Osteoblast (primary cell): ENCODE data around the gene NFATC1. TPM values are rescaled to one million over a fixed set of nuclear protein-coding genes. Genes with fewer than 3 reads are reported as not detected.

ENCODE experiments used
- DNase-seq: peaks from one replicate; pipeline ENCODE4 v3.0.0; 2011; ENCODE audit warnings: low spot score, mixed read lengths; ENCODE audit not compliant: insufficient read length; ENCODE audit errors: missing footprints
- H2AFZ ChIP-seq: 2 replicates; pipeline ENCODE4 v1.6.0; 2011; ENCODE audit warnings: mild to moderate bottlenecking, low read length
- H3K27ac ChIP-seq: 2 replicates; pipeline ENCODE4 v1.5.1; 2011; ENCODE audit warnings: mild to moderate bottlenecking, low read depth, low read length, moderate library complexity
- H3K27me3 ChIP-seq: 2 replicates; pipeline ENCODE4 v1.6.0; 2012; ENCODE audit warnings: mild to moderate bottlenecking, control low read depth, inconsistent platforms, low read length, moderate library complexity; ENCODE audit not compliant: insufficient read depth
- H3K36me3 ChIP-seq: 2 replicates; pipeline ENCODE4 v1.5.1; 2011; ENCODE audit warnings: mild to moderate bottlenecking, low read length, control low read depth, moderate library complexity; ENCODE audit not compliant: insufficient read depth
- H3K4me1 ChIP-seq: 2 replicates; pipeline ENCODE4 v1.5.1; 2011; ENCODE audit warnings: mild to moderate bottlenecking, low read length, control low read depth, moderate library complexity; ENCODE audit not compliant: insufficient read depth
- H3K4me2 ChIP-seq: 2 replicates; pipeline ENCODE4 v1.6.0; 2011; ENCODE audit warnings: mild to moderate bottlenecking, low read length; ENCODE audit not compliant: insufficient read depth
- H3K4me3 ChIP-seq: fragments of 200-600 bp; sonication (generic); 3 replicates; pipeline ENCODE4 v1.5.1; 2012; ENCODE audit warnings: mild to moderate bottlenecking, low read length, inconsistent platforms; ENCODE audit not compliant: insufficient read depth
- H3K79me2 ChIP-seq: 2 replicates; pipeline ENCODE4 v1.6.0; 2012; ENCODE audit warnings: mild to moderate bottlenecking, low read length, control low read depth, inconsistent platforms; ENCODE audit not compliant: insufficient read depth
- H3K9me3 ChIP-seq: 2 replicates; pipeline ENCODE4 v1.5.1; 2011; ENCODE audit warnings: low read depth, low read length, control low read depth
- H4K20me1 ChIP-seq: 2 replicates; pipeline ENCODE4 v1.6.0; 2012; ENCODE audit warnings: mild to moderate bottlenecking, low read length, control low read depth; ENCODE audit not compliant: insufficient read depth
- total RNA-seq: library from RNA; depleted of rRNA; stranded (reverse); fragments of >200 nt; gene quantifications from 2 replicates; pipeline ENCODE4 v1.2.3, GENCODE V29; 2012
- TF ChIP-seq, protein P1 (sequence below): IDR thresholded peaks from 2 replicates; pipeline ENCODE4 v1.5.1; 2011; ENCODE audit warnings: mild to moderate bottlenecking, low read depth, low read length, moderate library complexity; ENCODE audit errors: extremely low read depth

NFATC1 gene
- total RNA-seq, 1 donor = 6.2 TPM

DNA sequence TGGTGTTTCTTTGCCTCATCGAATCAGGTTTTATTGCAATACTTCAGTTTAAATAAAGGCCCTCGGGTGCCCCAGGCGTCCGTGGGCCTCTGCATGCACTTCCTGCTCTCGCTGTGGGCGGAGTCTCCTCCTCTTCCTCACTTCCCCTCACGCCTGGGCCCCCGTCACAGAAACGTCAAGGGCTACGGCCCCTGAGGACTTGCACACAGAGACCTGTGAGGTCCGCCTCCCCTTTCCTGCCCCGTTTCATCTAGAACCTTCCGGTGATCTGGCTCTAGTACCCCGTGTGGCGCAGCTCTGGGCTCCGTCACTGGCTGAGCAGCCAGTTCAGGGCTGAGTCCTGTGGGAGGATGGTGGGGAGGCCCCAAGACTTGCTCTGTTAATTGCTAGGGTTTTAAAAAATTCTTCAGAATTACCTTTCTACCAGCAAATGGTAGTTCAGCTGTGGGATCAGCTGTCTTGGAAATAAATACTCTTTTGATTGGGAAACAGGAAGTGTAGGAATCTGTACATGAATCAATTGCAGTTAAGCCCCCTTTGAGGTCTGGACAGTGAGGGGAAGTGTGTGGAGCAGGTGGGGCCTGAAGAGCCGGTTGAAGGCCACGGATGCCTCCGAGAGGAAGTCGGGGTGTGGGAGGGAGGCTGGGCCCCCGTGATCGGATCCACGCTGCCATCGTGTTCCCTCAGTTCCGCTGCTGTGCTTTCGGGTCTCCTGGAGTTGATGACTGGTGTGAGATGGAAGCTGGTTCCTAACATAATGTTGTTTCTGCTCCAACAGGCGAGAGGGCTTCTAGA lies 10.2 kb downstream of the NFATC1 start:
- H3K4me2 ChIP-seq = no peak overlapping the region
- H4K20me1 ChIP-seq = peaks cover 7% of the 10 kb centered on the region
- no peaks in the 10 kb centered on the region for H3K79me2 ChIP-seq
- no peaks in the 10 kb centered on the region for H3K36me3 ChIP-seq
- no peaks in the 10 kb centered on the region for H3K4me1 ChIP-seq
- no peaks in the 10 kb centered on the region for H3K27me3 ChIP-seq
- H2AFZ ChIP-seq = no peak overlapping the region
- no peak overlapping the region for H3K4me3 ChIP-seq
- no peak for DNase-seq
- TF ChIP-seq, protein P1, sequence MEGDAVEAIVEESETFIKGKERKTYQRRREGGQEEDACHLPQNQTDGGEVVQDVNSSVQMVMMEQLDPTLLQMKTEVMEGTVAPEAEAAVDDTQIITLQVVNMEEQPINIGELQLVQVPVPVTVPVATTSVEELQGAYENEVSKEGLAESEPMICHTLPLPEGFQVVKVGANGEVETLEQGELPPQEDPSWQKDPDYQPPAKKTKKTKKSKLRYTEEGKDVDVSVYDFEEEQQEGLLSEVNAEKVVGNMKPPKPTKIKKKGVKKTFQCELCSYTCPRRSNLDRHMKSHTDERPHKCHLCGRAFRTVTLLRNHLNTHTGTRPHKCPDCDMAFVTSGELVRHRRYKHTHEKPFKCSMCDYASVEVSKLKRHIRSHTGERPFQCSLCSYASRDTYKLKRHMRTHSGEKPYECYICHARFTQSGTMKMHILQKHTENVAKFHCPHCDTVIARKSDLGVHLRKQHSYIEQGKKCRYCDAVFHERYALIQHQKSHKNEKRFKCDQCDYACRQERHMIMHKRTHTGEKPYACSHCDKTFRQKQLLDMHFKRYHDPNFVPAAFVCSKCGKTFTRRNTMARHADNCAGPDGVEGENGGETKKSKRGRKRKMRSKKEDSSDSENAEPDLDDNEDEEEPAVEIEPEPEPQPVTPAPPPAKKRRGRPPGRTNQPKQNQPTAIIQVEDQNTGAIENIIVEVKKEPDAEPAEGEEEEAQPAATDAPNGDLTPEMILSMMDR = no peak
- no peaks in the 10 kb centered on the region for H3K9me3 ChIP-seq
- no peak overlapping the region for H3K27ac ChIP-seq

DNA sequence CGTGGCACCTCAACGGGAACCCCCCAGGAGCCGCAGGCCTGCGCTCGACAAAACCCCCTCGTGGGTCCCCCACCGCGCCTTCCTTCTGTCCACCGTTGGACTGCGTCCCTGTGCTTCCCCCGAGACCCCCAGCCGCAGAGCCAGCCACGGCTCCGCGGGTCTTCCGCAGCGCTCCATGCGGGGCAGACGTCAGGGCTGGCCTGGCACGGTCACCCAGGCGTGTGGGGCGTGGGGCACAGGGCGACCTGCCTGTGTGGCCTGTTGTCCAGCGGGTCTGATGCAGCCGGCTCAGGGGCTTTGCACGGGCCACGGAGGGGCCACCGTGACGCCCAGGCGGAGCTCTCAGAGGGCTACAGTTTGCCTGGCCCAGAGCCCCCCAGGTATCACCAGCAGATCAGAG lies 11.0 kb downstream of the NFATC1 start:
- TF ChIP-seq, protein P1 = no peak
- Histone ChIP-seq H3K4me1 (no peaks in the 10 kb centered on the region), H3K9me3 (no peaks in the 10 kb centered on the region), H4K20me1 (peaks cover 7% of the 10 kb centered on the region), H3K36me3 (no peaks in the 10 kb centered on the region), H3K27me3 (no peaks in the 10 kb centered on the region), H3K79me2 (no peaks in the 10 kb centered on the region), H2AFZ (no peak overlapping the region), H3K27ac (no peak overlapping the region), H3K4me2 (no peak overlapping the region), H3K4me3 (no peak overlapping the region)
- DNase-seq = no peak

DNA sequence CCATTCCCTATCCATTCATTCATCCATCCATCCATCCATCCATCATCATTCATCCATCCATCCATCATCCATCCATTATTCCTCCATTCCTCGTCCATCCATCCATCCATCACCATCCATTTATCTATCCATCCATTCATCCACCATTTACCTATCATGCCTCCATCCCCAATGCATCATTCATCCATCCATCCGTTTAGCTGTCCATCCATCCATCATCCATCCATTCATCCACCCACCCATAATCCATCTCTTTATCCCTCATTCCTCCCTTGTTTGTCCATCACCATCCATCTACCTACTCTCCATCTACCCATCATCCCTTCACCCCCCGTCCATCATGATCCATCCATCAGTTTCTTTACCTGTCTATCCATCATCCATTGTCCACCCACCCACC lies 13.6 kb downstream of the NFATC1 start:
- Histone ChIP-seq H3K27ac (no peak overlapping the region), H3K9me3 (no peaks in the 10 kb centered on the region), H3K4me3 (no peak overlapping the region), H3K4me1 (no peaks in the 10 kb centered on the region), H3K79me2 (no peaks in the 10 kb centered on the region), H3K27me3 (no peaks in the 10 kb centered on the region), H4K20me1 (no peaks in the 10 kb centered on the region), H3K4me2 (no peak overlapping the region), H2AFZ (no peak overlapping the region), H3K36me3 (no peaks in the 10 kb centered on the region)
- no peak for DNase-seq
- TF ChIP-seq, protein P1 = no peak

DNA sequence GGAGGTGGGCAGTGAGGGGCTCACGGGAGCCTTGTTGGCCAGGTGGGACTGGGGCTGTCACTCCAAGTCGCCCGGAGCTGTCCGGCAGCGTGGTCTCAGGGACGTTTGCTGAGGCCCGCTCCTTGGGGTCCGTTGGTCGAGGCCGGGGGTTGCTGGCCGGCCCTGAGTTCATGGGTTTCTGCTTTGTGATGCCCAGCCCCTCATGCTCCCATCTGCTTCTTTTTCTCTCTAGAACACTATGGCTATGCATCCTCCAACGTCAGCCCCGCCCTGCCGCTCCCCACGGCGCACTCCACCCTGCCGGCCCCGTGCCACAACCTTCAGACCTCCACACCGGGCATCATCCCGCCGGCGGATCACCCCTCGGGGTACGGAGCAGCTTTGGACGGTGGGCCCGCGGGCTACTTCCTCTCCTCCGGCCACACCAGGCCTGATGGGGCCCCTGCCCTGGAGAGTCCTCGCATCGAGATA lies 14.5 kb downstream of the NFATC1 start:
- Histone ChIP-seq H2AFZ (no peak overlapping the region), H3K27ac (no peak overlapping the region), H3K79me2 (no peaks in the 10 kb centered on the region), H3K36me3 (no peaks in the 10 kb centered on the region), H3K9me3 (no peaks in the 10 kb centered on the region), H3K4me1 (no peaks in the 10 kb centered on the region), H3K4me3 (no peak overlapping the region), H3K27me3 (no peaks in the 10 kb centered on the region), H3K4me2 (no peak overlapping the region), H4K20me1 (no peaks in the 10 kb centered on the region)
- TF ChIP-seq, protein P1 = no peak
- DNase-seq = no peak
